ENCODE measurements around the gene COLEC11.

DNA sequence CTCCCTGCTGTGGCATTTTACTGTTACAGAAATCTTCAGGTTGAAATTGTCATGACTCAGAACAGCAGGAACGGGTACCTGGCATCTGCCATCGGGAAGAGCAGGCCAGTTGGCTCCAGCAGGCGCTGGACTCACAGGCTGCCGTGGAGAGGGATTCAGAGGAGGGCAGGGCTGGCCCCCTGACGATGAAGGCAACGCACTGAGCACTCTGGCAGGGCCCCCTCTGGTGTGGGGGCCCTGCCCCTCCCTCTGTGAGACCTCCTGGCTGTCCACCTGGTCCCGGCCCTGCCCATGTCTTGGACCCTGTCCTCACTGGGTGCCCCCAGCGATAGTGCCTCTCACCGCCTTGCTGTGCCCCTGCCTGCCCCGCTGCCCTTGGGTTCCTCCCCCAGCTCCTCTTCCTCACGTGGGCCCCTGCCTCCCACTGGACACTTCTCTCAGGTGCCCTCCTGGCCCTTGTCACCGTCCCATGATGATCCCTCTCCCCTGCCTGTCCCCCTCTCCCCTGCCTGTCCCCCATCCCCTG lies 39.7 kb downstream of the COLEC11 start:
- TF ChIP-seq, protein P1, sequence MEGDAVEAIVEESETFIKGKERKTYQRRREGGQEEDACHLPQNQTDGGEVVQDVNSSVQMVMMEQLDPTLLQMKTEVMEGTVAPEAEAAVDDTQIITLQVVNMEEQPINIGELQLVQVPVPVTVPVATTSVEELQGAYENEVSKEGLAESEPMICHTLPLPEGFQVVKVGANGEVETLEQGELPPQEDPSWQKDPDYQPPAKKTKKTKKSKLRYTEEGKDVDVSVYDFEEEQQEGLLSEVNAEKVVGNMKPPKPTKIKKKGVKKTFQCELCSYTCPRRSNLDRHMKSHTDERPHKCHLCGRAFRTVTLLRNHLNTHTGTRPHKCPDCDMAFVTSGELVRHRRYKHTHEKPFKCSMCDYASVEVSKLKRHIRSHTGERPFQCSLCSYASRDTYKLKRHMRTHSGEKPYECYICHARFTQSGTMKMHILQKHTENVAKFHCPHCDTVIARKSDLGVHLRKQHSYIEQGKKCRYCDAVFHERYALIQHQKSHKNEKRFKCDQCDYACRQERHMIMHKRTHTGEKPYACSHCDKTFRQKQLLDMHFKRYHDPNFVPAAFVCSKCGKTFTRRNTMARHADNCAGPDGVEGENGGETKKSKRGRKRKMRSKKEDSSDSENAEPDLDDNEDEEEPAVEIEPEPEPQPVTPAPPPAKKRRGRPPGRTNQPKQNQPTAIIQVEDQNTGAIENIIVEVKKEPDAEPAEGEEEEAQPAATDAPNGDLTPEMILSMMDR (IDR thresholded peaks at IDR 0.05) = no peak
- TF ChIP-seq POLR2A (IDR thresholded peaks at IDR 0.05) = no peak
